OCI-LY7 (cell line): ENCODE data around the gene AATK. TPM values are rescaled to one million over a fixed set of nuclear protein-coding genes. Genes with fewer than 3 reads are reported as not detected.

ENCODE experiments used
- BruUV-seq: library from RNA; stranded (reverse); fragments of 400-500 nt; replicated peaks from 2 replicates; lab custom pipeline; 2021; lab: Mats Ljungman, UMichigan
- CTCF ChIA-PET: fragments of 300-600 bp; sonication (Branson Sonifier 250); formaldehyde crosslinking; loops from one replicate; lab custom pipeline; 2022; ENCODE audit warnings: antibody characterized with exemption; ENCODE audit not compliant: unreplicated experiment; lab: Charles Lee
- POLR2A ChIA-PET: fragments of 300-600 bp; sonication (Branson Sonifier 250); formaldehyde crosslinking; loops from one replicate; lab custom pipeline; 2022; ENCODE audit warnings: antibody characterized with exemption; lab: Charles Lee
- DNase-seq: peaks from one replicate; pipeline ENCODE4 v3.0.0-alpha.2; 2015; ENCODE audit warnings: low spot score
- H2AFZ ChIP-seq: fragments of 200-600 bp; sonication (generic), shearing (Covaris generic); 2 replicates; pipeline ENCODE4 v1.6.1; 2014; ENCODE audit warnings: mild to moderate bottlenecking, antibody characterized with exemption, low read length, moderate library complexity
- H3K27ac ChIP-seq: fragments of 200-600 bp; sonication (generic); 2 replicates; pipeline ENCODE4 v1.5.1; 2014; ENCODE audit warnings: mixed run types, low read depth, mild to moderate bottlenecking, moderate library complexity, low read length, inconsistent platforms; ENCODE audit not compliant: poor library complexity, severe bottlenecking
- H3K36me3 ChIP-seq: fragments of 200-600 bp; sonication (generic); 2 replicates; pipeline ENCODE4 v1.6.1; 2014; ENCODE audit warnings: mild to moderate bottlenecking, antibody characterized with exemption, low read length, moderate library complexity, mixed read lengths; ENCODE audit not compliant: insufficient read depth
- H3K4me1 ChIP-seq: fragments of 200-600 bp; sonication (generic); 2 replicates; pipeline ENCODE4 v1.5.1; 2014; ENCODE audit warnings: mild to moderate bottlenecking, low read length; ENCODE audit not compliant: insufficient read depth, poor library complexity, severe bottlenecking
- H3K4me2 ChIP-seq: fragments of 200-600 bp; sonication (generic); 2 replicates; pipeline ENCODE4 v1.6.1; 2014; ENCODE audit warnings: mild to moderate bottlenecking, low read length
- H3K4me3 ChIP-seq: fragments of 200-600 bp; sonication (generic); 2 replicates; pipeline ENCODE4 v1.5.1; 2014; ENCODE audit warnings: mild to moderate bottlenecking, low read depth, low read length; ENCODE audit not compliant: poor library complexity, severe bottlenecking
- H3K79me2 ChIP-seq: fragments of 200-600 bp; sonication (generic); 2 replicates; pipeline ENCODE4 v1.6.1; 2016; ENCODE audit warnings: low read depth, mild to moderate bottlenecking, low read length, moderate library complexity, mixed read lengths; ENCODE audit not compliant: insufficient read depth
- H3K9me2 ChIP-seq: fragments of 200-600 bp; sonication (generic); 2 replicates; pipeline ENCODE4 v1.6.1; 2016; ENCODE audit warnings: mild to moderate bottlenecking, low read length, mixed read lengths; ENCODE audit not compliant: insufficient read depth
- H3K9me3 ChIP-seq: fragments of 200-600 bp; sonication (generic); 2 replicates; pipeline ENCODE4 v1.6.1; 2014; ENCODE audit warnings: mild to moderate bottlenecking, mixed run types, low read length, mixed read lengths
- H4K20me1 ChIP-seq: fragments of 200-600 bp; sonication (generic); 2 replicates; pipeline ENCODE4 v1.6.1; 2014; ENCODE audit warnings: mild to moderate bottlenecking, antibody characterized with exemption, low read length, moderate library complexity, mixed read lengths; ENCODE audit not compliant: insufficient read depth
- EZH2phosphoT487 ChIP-seq: fragments of 200-600 bp; sonication (generic); IDR thresholded peaks from 2 replicates; pipeline ENCODE4 v1.6.1; 2018; ENCODE audit warnings: low read depth, borderline replicate concordance, mild to moderate bottlenecking, mixed run types, antibody characterized with exemption, low read length, moderate library complexity, mixed read lengths
- intact Hi-C: fragments of 100-400 bp; cut with micrococcal nuclease; formaldehyde crosslinking; loops from one replicate; pipeline ENCODE4 v1.10.0; 2022; ENCODE audit not compliant: unreplicated experiment
- total RNA-seq, 2 experiments: library from RNA; depleted of rRNA in 1 of 2; stranded (reverse); fragments of >200 nt in 1 of 2; shearing (Covaris generic) in 1 of 2; gene quantifications; 2 replicates each; pipeline ENCODE4 v1.2.3, GENCODE V29; 2014 to 2022
- TF ChIP-seq, protein P1 (sequence below): fragments of 200-600 bp; sonication (generic); conservative IDR thresholded peaks from 2 replicates; pipeline ENCODE4 v1.5.1; 2014; ENCODE audit warnings: mild to moderate bottlenecking, antibody characterized with exemption, low read length, moderate library complexity, mixed read lengths

AATK gene
- total RNA-seq, 2 experiments from 2014 or later, result 0.03 TPM; not detected in 1

DNA sequence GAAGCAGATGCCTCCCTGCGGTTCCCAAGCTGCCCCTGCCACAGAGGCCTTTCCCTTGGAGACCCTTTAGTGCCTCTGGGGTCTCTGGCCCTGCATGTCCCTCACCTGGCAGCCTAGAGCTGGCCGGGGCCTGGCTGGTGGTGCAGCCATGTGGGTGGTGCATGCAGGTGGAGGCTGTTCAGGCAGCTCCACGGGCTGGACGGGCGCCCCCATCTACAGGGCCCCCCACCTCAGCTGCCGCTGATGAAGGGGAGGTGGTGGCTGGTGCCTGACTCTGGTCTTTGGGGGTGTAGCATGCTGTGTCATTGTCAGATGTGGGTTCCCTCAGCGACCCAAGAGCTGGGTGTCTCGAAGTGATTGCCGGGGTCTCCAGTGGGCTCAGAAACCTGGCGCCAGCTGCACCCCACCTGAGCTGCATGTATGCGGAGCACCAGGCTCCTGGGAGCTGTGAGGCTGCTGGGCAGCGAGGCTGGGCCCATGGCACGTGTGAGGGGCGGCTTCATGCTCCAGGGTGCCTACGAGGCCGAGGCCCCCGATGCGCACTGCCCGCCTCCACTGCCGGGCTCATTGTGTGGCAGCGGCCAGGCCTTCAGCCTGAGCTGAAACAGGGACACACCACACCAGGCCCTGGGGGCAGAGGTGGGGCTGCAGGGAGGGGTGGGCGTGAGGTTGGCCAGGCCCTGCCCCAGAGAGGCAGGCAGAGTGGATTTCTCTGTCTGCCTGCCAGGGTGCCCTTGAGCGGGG, 74.1 kb downstream of the AATK start:
- H3K27ac ChIP-seq, result no peak overlapping the region
- DNase-seq, result no peak
- BruUV-seq, result no TSS peak
- TF ChIP-seq, protein P1, sequence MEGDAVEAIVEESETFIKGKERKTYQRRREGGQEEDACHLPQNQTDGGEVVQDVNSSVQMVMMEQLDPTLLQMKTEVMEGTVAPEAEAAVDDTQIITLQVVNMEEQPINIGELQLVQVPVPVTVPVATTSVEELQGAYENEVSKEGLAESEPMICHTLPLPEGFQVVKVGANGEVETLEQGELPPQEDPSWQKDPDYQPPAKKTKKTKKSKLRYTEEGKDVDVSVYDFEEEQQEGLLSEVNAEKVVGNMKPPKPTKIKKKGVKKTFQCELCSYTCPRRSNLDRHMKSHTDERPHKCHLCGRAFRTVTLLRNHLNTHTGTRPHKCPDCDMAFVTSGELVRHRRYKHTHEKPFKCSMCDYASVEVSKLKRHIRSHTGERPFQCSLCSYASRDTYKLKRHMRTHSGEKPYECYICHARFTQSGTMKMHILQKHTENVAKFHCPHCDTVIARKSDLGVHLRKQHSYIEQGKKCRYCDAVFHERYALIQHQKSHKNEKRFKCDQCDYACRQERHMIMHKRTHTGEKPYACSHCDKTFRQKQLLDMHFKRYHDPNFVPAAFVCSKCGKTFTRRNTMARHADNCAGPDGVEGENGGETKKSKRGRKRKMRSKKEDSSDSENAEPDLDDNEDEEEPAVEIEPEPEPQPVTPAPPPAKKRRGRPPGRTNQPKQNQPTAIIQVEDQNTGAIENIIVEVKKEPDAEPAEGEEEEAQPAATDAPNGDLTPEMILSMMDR, result no peak
- TF ChIP-seq EZH2phosphoT487, result no peak
- no peaks in the 10 kb centered on the region for H3K9me3 ChIP-seq
- H3K79me2 ChIP-seq, result no peaks in the 10 kb centered on the region
- H2AFZ ChIP-seq, result no peak overlapping the region
- H3K4me2 ChIP-seq, result no peak overlapping the region
- no peak overlapping the region for H3K4me3 ChIP-seq
- H3K9me2 ChIP-seq, result no peaks in the 10 kb centered on the region
- H3K36me3 ChIP-seq, result no peaks in the 10 kb centered on the region
- POLR2A ChIA-PET, result no interaction called here
- H3K4me1 ChIP-seq, result peaks cover 4% of the 10 kb centered on the region
- CTCF ChIA-PET, result interaction anchor here (0.5 kb wide), 1 partner anchor 677 kb away, joined by 3 read pairs; the partner anchor contains the start of gene ENDOV
- H4K20me1 ChIP-seq, result no peaks in the 10 kb centered on the region
- intact Hi-C loops, result no loop called here

DNA sequence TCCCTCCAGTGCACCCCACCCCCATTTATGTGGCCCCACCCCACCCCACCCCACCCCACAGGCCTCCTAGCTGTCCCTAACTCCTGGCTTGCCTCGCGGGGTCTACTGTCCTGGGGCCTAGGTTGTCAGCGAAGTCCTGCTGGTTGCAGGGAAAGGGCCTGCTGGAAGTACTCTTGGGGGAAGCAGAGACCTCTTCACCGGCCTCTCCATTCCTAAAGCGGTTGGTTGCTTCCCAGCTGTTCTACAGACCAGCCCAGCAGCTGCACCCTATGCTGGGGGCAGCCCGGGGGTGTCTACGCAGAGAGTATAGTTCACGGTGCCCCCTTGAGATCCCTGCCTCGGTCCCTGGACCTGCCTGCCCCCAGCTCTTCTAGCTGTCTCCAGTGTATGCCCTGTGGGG, 74.9 kb downstream of the AATK start:
- no peaks in the 10 kb centered on the region for H3K9me3 ChIP-seq
- no TSS peak for BruUV-seq
- ChIA-PET CTCF (no interaction called here), POLR2A (no interaction called here)
- no peak for DNase-seq
- no peak overlapping the region for H2AFZ ChIP-seq
- intact Hi-C loops, result no loop called here
- no peaks in the 10 kb centered on the region for H3K9me2 ChIP-seq
- no peak overlapping the region for H3K4me2 ChIP-seq
- H3K4me3 ChIP-seq, result no peak overlapping the region
- no peaks in the 10 kb centered on the region for H3K36me3 ChIP-seq
- no peaks in the 10 kb centered on the region for H4K20me1 ChIP-seq
- peaks cover 4% of the 10 kb centered on the region for H3K4me1 ChIP-seq
- H3K27ac ChIP-seq, result no peak overlapping the region
- TF ChIP-seq, protein P1, result no peak
- no peak for TF ChIP-seq EZH2phosphoT487
- H3K79me2 ChIP-seq, result no peaks in the 10 kb centered on the region
